ENCODE results near the gene ENTPD3.
A peak's percentile ranks its signal among the peaks of the same experiment; 100 is the strongest.
"Not testable (repeated sequence)": the region's sequence is repeated elsewhere in the genome, so short reads cannot be mapped to it uniquely, and the experiment has no call there.

Gene ENTPD3

DNA sequence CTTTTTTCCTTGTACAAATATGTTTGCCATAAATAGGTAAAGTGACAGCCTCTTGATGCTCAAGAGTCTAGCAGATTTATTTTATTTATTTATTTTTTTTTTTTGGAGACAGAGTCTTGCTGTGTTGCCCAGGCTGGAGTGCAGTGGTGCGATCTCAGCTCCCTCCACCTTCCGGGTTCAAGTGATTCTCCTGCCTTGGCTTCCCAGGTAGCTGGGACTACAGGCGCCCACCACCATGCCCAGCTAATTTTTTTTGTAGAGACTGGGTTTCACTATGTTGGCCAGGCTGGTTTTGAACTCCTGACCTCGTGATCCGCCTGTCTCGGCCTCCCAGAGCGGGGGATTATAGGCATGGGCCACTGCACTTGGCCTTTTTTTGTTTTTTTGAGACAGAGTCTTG lies 75.9 kb downstream of the ENTPD3 start:
- not testable (repeated sequence) for FAIRE-seq

- FAIRE-seq, result no peak
These were observed 76.6 kb downstream of the ENTPD3 start for GRCh38 chr3:40463579-40463978.

- FAIRE-seq, result no peak
These were observed 77.5 kb downstream of the ENTPD3 start for GRCh38 chr3:40464339-40465110.

DNA sequence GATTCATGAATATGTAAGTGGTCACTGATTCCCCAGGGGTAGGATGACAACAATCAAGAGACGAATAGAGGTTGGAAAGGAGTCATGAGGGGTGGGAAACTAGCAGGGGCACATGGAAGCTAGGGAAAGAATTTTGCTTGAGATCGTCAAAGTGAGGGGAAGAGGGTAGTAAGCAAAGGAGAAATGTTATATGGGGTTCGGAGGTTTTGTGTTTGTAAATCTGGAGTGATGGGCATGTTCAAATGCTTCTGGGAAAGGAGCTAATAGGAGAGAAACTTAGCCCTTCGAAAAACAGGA lies 78.1 kb downstream of the ENTPD3 start:
- no peak for FAIRE-seq

GRCh38 chr3:40465456-40465855 lies 78.5 kb downstream of the ENTPD3 start:
- no peak for FAIRE-seq

- FAIRE-seq, result no peak
These were observed 81.0 kb downstream of the ENTPD3 start for GRCh38 chr3:40468018-40468417.

DNA sequence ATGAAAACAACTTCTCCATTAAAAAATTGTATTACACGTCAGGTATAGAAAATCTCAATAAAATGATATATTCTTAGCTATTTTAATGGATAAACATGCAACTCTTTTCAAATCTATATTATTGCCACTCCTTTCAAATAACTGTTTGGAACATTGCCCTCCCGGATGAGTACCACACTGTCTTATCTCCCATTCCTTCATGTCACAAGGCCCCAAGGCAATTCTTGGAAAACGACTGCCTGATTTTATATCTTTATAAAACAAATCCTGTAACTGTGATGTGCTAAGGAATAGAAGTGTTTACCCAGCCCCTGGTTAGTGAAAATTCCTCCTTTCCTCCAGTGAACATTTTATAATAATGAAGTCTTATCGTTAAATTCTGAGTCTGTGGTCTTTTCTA lies 83.7 kb downstream of the ENTPD3 start:
- FAIRE-seq, result no peak

GRCh38 chr3:40476478-40477470 lies 89.8 kb downstream of the ENTPD3 start, which contains the start of gene ZNF619:
Gene ZNF619, plus strand, starts transcription at chr3:40477122. Its CDS starts 858 bp downstream, at chr3:40477980.
- FAIRE-seq, result peak; percentile 77

GRCh38 chr3:40477666-40478065 lies 90.7 kb downstream of the ENTPD3 start:
- no peak for FAIRE-seq

Data from islet of Langerhans (tissue), 1 donor.